Measurements from ENCODE around the gene ENG. TPM values are rescaled to one million over a fixed set of nuclear protein-coding genes. Genes with fewer than 3 reads are reported as not detected.

Gene ENG
- total and polyA plus RNA-seq, 2 of the 8 experiments (the other 6 are each of a cell fraction or from before 2014, with no cell fraction given) = 1.8 to 4.4 TPM

DNA sequence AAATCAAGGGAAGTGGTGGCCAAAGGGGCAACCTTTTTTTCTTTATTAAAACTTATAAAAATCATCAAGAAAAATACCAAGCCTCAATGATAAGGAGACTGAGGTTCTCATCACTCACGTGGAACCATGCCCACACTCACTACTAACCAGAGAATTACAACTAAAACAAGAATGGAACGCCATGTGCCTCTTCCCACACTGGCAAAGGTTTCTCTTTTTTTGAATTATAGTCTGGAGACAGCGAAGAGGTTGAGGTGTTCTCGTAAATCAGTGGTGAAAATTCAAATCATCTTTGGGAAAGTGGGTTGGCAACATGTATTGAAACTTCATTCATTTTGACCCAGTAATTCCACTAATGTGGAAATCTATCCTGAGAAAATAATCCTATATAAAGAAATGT is 32.4 kb downstream of the ENG start:
- no peak overlapping the region for H3K14ac ChIP-seq (ENCODE audit: insufficient read length)
- H3K23me2 ChIP-seq (ENCODE audit: low read depth, low read length) = peaks cover 7% of the 10 kb centered on the region; the same call in 1 of the 2 replicates
- ChIA-PET POLR2A (ENCODE audit: partially characterized antibody) (interaction anchor here (1.9 to 4.8 kb wide), 2 partner anchors 7 to 13 kb away, joined by 5 to 34 read pairs; no protein-coding TSS in a partner anchor), CTCF (ENCODE audit: partially characterized antibody) (interaction anchor here (0.8 to 7.3 kb wide), 5 partner anchors 17 to 99 kb away, joined by 3 to 116 read pairs (median 19); no protein-coding TSS in a partner anchor)
- no peaks in the 10 kb centered on the region for H3K79me1 ChIP-seq (ENCODE audit: low read depth, low read length)
- no peak overlapping the region for H2BK5ac ChIP-seq (ENCODE audit: low read depth, low read length)
- no peak overlapping the region for H2AK5ac ChIP-seq (ENCODE audit: low read depth, low read length)
- no peak overlapping the region for H4K91ac ChIP-seq (replicated peaks; ENCODE audit: insufficient read length, low read length)
- H3K27ac ChIP-seq (ENCODE audit: low read depth, low read length) = no peak overlapping the region
- peaks cover 2 to 3% of the 10 kb centered on the region in 2 experiments for H4K20me1 ChIP-seq (replicated peaks in 1 of 2; ENCODE audit: control insufficient read depth in 1 of 2, insufficient read depth in 2 of 2, low read length in 2 of 2)
- H4K5ac ChIP-seq (ENCODE audit: insufficient read length, low read depth, low read length) = no peak overlapping the region
- no peak overlapping the region for H2BK20ac ChIP-seq (ENCODE audit: low read length)
- TF ChIP-seq SP4 (IDR thresholded peaks at IDR 0.05; ENCODE audit: low read length) = no peak
- no peak for TF ChIP-seq TBP (IDR thresholded peaks at IDR 0.05; ENCODE audit: low read depth, low read length)
- TF ChIP-seq EP300 (IDR thresholded peaks at IDR 0.05; ENCODE audit: borderline replicate concordance in 1 of 2, low read depth in 2 of 2, low read length in 2 of 2) = no peak
- TF ChIP-seq SAP30 (IDR thresholded peaks at IDR 0.05; ENCODE audit: insufficient read depth, insufficient replicate concordance, low read length) = no peak
- no peak for TF ChIP-seq TAF1 (IDR thresholded peaks at IDR 0.05; ENCODE audit: low read depth, low read length)
- no peak for TF ChIP-seq KDM5A (IDR thresholded peaks at IDR 0.05; ENCODE audit: low read length)
- TF ChIP-seq SP2 (IDR thresholded peaks at IDR 0.05; ENCODE audit: low read length) = no peak
- TF ChIP-seq JUN (IDR thresholded peaks at IDR 0.05; ENCODE audit: low read depth, low read length) = no peak
- H3K56ac ChIP-seq (replicated peaks; ENCODE audit: insufficient read length, low read depth, low read length) = no peak overlapping the region
- WGBS, 2 experiments (ENCODE audit: extremely low coverage in 1 of 2, insufficient coverage in 1 of 2, insufficient read length in 1 of 2, insufficient replicate concordance in 2 of 2, low coverage in 1 of 2, low lambda C conversion rate in 2 of 2, missing lambda C conversion rate in 1 of 2) = 89% methylated on average over 4 of the region's 4 CpGs; no CpG with 5 or more reads in 1 of the 2 experiments
- H2BK15ac ChIP-seq (ENCODE audit: low read length) = no peak overlapping the region
- H4K8ac ChIP-seq (ENCODE audit: extremely low read depth, insufficient read depth, low read length) = no peak overlapping the region
- H3K27me3 ChIP-seq (replicated peaks in 1 of 4; ENCODE audit: control insufficient read depth in 3 of 4, extremely low read depth in 1 of 4, insufficient read depth in 3 of 4, low read length in 3 of 4) = peaks cover 0 to 12% (median 7%) of the 10 kb centered on the region in 4 experiments; a peak in 5 of 7 replicates
- no peak overlapping the region for H2BK120ac ChIP-seq (replicated peaks; ENCODE audit: low read depth, low read length)
- no peak overlapping the region for H3K4ac ChIP-seq (replicated peaks; ENCODE audit: insufficient read length, low read depth, low read length)
- no peaks in the 10 kb centered on the region for H3K79me2 ChIP-seq (ENCODE audit: control insufficient read depth in 1 of 2, insufficient read depth in 2 of 2, low read length in 2 of 2)
- H3K23ac ChIP-seq (ENCODE audit: insufficient read length) = no peak overlapping the region
- H3K4me1 ChIP-seq (replicated peaks in 1 of 4; ENCODE audit: control insufficient read depth in 3 of 4, insufficient read depth in 4 of 4, low read length in 3 of 4) = peaks cover 0 to 10% (median 8%) of the 10 kb centered on the region in 4 experiments; a peak in 5 of 7 replicates
- no peak overlapping the region for H3K18ac ChIP-seq (ENCODE audit: extremely low read depth, low read length)
- no peak for DNase-seq (ENCODE audit: low read depth in 1 of 2, low spot score in 2 of 2)
- H2AFZ ChIP-seq (ENCODE audit: low read length) = no peak overlapping the region
- no peak overlapping the region for H3K4me2 ChIP-seq (ENCODE audit: insufficient read depth in 1 of 2, low read depth in 2 of 2, low read length in 2 of 2)
- H3K9ac ChIP-seq (replicated peaks in 1 of 4; ENCODE audit: extremely low read depth in 1 of 4, low read depth in 3 of 4, low read length in 3 of 4) = no peak overlapping the region
- H3K4me3 ChIP-seq (ENCODE audit: extremely low read depth in 1 of 4, insufficient read depth in 2 of 4, low read depth in 3 of 4, low read length in 4 of 4) = no peak overlapping the region
- no peak overlapping the region for H2BK12ac ChIP-seq (ENCODE audit: low read depth, low read length)
- H3K36me3 ChIP-seq (ENCODE audit: control insufficient read depth in 2 of 4, insufficient read depth in 4 of 4, low read length in 3 of 4) = no peaks in the 10 kb centered on the region
- H3K9me3 ChIP-seq (ENCODE audit: insufficient read depth in 2 of 2, low read depth in 1 of 2, low read length in 1 of 2) = no peaks in the 10 kb centered on the region
- FAIRE-seq = no peak
